ENCODE data around the gene RPS6KA1.
"Not testable (repeated sequence)": the region's sequence is repeated elsewhere in the genome, so short reads cannot be mapped to it uniquely, and the experiment has no call there.

RPS6KA1 gene

GRCh38 chr1:26529655-26530409 lies at the start of gene RPS6KA1:
Gene RPS6KA1 (plus strand): TSS chr1:26529761. CDS start chr1:26529921, 160 bp downstream.
- DNase-seq, result peak; percentile 78

- DNase-seq, result no peak
Measured at GRCh38 chr1:26482921-26483320, 46.6 kb upstream of the RPS6KA1 start.

GRCh38 chr1:26483980-26484379 lies 45.6 kb upstream of the RPS6KA1 start:
- DNase-seq, result no peak

GRCh38 chr1:26490155-26490554 lies 39.4 kb upstream of the RPS6KA1 start:
- no peak for DNase-seq

- no peak for DNase-seq
Measured at GRCh38 chr1:26493267-26493666, 36.3 kb upstream of the RPS6KA1 start.

- no peak for DNase-seq
Measured at GRCh38 chr1:26493938-26494337, 35.6 kb upstream of the RPS6KA1 start.

- no peak for DNase-seq
Measured at GRCh38 chr1:26496861-26497260, 32.7 kb upstream of the RPS6KA1 start.

GRCh38 chr1:26498894-26499293 lies 30.7 kb upstream of the RPS6KA1 start:
- DNase-seq, result no peak

GRCh38 chr1:26500488-26501175 lies 28.9 kb upstream of the RPS6KA1 start:
- peak; percentile 81 for DNase-seq

- not testable (repeated sequence) for DNase-seq
Measured at GRCh38 chr1:26510711-26511110, 18.9 kb upstream of the RPS6KA1 start.

GRCh38 chr1:26515836-26516235 lies 13.7 kb upstream of the RPS6KA1 start:
- not testable (repeated sequence) for DNase-seq

GRCh38 chr1:26516987-26517765 lies 12.4 kb upstream of the RPS6KA1 start:
- no peak for DNase-seq

GRCh38 chr1:26517766-26518049 lies 11.9 kb upstream of the RPS6KA1 start:
- no peak for DNase-seq

GRCh38 chr1:26518355-26518754 lies 11.2 kb upstream of the RPS6KA1 start:
- no peak for DNase-seq

- no peak for DNase-seq
Measured at GRCh38 chr1:26520339-26520738, 9.2 kb upstream of the RPS6KA1 start.

- DNase-seq, result no peak
Measured at GRCh38 chr1:26521669-26522030, 7.9 kb upstream of the RPS6KA1 start.

- no peak for DNase-seq
Measured at GRCh38 chr1:26522073-26522472, 7.5 kb upstream of the RPS6KA1 start.

- DNase-seq, result no peak
Measured at GRCh38 chr1:26524181-26524580, 5.4 kb upstream of the RPS6KA1 start.

- no peak for DNase-seq
Measured at GRCh38 chr1:26526287-26526686, 3.3 kb upstream of the RPS6KA1 start.

- no peak for DNase-seq
Measured at GRCh38 chr1:26529405-26529654, 231 bp upstream of the RPS6KA1 start.

- DNase-seq, result no peak
Measured at GRCh38 chr1:26530410-26530894, 891 bp downstream of the RPS6KA1 start.

- DNase-seq, result no peak
Measured at GRCh38 chr1:26530895-26531598, 1.5 kb downstream of the RPS6KA1 start.

- DNase-seq, result no peak
Measured at GRCh38 chr1:26531651-26532131, 2.1 kb downstream of the RPS6KA1 start.
